ENCODE data around the gene TEX28.
"Not testable (repeated sequence)": the region's sequence is repeated elsewhere in the genome, so short reads cannot be mapped to it uniquely, and the experiment has no call there.

TEX28 gene

DNA sequence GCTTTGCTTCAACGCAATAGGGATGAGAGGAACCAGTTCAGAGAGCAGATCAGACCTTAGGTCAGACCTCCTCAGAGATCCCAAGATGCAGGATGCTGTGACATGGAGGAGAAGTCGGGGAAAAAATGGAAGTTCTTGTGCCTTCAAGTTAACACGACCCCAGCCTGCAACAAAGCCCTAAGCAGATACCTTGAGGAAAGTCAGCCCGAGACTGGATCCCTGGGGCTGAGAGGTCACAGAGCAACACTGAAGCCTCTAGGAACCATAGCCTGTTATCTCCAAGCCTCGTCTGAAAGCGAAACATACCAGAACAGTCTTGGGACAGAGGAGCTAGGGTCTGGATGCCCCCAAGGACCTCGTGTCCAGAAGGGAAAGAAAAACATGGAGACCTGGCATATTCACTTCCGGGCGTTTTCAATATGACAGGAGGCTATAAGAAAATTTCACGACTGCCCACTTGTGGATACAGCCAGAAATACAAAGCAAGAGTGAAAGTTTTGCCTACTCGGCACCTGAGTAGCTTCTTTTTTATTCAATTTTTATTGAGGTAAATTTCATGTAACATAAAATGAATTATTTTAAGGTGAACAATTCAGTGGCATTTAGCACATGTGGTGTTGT lies 55.9 kb downstream of the TEX28 start:
- DNase-seq: not testable (repeated sequence)

DNA sequence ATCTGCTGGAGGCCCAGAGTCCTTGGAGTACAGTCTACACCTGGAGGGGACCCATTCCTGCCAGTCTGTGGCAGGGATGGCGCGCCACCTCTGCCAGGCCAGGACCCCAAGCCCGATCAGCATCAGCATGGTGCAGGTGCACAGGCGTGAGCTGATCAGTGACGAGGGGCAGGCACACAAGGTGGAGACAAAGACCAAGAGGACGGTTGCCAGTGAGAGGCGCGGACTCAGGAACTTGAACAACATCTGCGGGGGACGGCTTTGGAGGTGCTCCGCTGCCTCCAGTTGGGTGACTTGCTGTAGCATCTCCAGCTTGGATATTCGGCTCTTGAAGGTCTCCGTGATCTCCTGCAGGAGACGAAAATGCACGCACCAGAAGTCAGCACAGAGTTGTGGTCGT lies 61.3 kb downstream of the TEX28 start:
- not testable (repeated sequence) for DNase-seq

DNA sequence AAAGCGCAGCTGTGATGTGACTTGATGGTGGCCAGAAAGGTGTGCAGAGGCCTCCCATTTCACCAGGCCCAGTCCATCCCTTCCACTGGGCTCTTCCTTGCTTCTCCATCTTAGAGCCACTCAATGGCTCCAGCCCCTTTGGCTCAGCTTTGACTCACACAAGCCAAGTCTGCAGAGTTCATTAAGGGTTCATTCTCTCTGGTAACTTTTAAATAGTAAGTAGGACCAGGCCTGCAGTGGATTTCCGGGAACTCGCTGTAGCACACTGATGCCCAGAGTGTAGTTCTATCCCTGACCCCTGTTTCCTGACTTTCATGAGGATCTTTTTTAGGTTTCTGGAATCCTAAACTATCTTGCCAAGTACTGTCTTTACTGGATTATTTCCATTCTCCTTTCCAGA lies 63.5 kb downstream of the TEX28 start:
- not testable (repeated sequence) for DNase-seq

GRCh38 chrX:154226706-154227105 lies 68.2 kb downstream of the TEX28 start:
- not testable (repeated sequence) for DNase-seq

DNA sequence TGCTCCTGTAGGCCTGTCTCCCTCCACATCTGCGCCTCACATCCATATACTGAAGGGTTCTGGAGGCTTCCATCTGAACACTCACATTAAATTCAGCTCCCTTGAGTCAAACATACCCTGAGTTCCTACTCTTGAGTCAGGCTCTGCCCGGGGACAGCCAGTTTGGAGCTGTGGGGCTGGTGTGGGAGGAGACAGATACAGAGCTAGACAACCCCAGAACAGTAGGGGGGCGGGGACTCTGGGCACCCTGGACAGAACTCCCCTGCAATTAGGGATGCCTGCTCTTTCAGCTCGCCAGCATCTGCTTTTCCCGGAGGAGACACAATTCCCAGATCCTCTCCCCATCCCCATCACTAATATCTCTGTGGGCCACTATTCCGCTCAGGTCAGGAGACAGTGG lies 69.6 kb downstream of the TEX28 start:
- not testable (repeated sequence) for DNase-seq
